Endothelial cell of umbilical vein (primary cell): Measurements from ENCODE around the gene C2orf68. TPM values are rescaled to one million over a fixed set of nuclear protein-coding genes. Genes with fewer than 3 reads are reported as not detected.

Experiments used
- Bru-seq: library from RNA; stranded (reverse); fragments of 400-500 nt; gene quantifications from one replicate; lab custom pipeline; 2021; lab: Mats Ljungman, UMichigan
- BruChase-seq, 2 experiments: library from RNA; stranded (reverse); fragments of 400-500 nt; gene quantifications; one replicate each; lab custom pipeline; 2021; lab: Mats Ljungman, UMichigan
- BruUV-seq: library from RNA; stranded (reverse); fragments of 400-500 nt; replicated peaks from 2 replicates; lab custom pipeline; 2021; lab: Mats Ljungman, UMichigan
- CTCF ChIA-PET: fragments of 300-600, 350-600 bp; sonication (Branson Sonifier 250); formaldehyde crosslinking; loops from one replicate; lab custom pipeline; 2021; ENCODE audit warnings: antibody characterized with exemption, inconsistent platforms; lab: Charles Lee
- POLR2A ChIA-PET: fragments of 300-600, 350-600 bp; sonication (Branson Sonifier 250); formaldehyde crosslinking; loops from one replicate; lab custom pipeline; 2021; ENCODE audit warnings: antibody characterized with exemption, inconsistent platforms; lab: Charles Lee
- DNase-seq: peaks from one replicate; pipeline ENCODE4 v3.0.0-alpha.2; 2011; ENCODE audit warnings: low read depth, low spot score
- FAIRE-seq: peaks from 2 replicates; lab custom pipeline; 2011; peaks lifted over from hg19 to GRCh38; lab: Jason Lieb, UNC
- H2AFZ ChIP-seq: 2 replicates; pipeline ENCODE4 v1.6.0; 2012; ENCODE audit warnings: low read depth, low read length, control low read depth, inconsistent platforms
- H3K27ac ChIP-seq: 2 replicates; pipeline ENCODE4 v1.5.1; 2011; ENCODE audit warnings: low read depth, mild to moderate bottlenecking, control low read depth, low read length, moderate library complexity; ENCODE audit not compliant: insufficient read depth
- H3K27me3 ChIP-seq, 2 experiments: 2 replicates each; pipeline versions ENCODE4 v1.6.0 to v1.6.1; 2011; ENCODE audit warnings: low read length in 2 of 2, mixed read lengths in 1 of 2; ENCODE audit not compliant: control insufficient read depth in 2 of 2, insufficient read depth in 2 of 2
- H3K36me3 ChIP-seq, 2 experiments: 2 replicates in 1 of 2; 3 replicates in 1 of 2; pipeline ENCODE4 v1.5.1; 2011; ENCODE audit warnings: low read length in 2 of 2, mild to moderate bottlenecking in 1 of 2, moderate library complexity in 1 of 2; ENCODE audit not compliant: control insufficient read depth in 2 of 2, insufficient read depth in 2 of 2; ENCODE audit errors: extremely low read depth in 1 of 2
- H3K4me1 ChIP-seq: 3 replicates; pipeline ENCODE4 v1.5.1; 2011; ENCODE audit warnings: mild to moderate bottlenecking, low read length; ENCODE audit not compliant: control insufficient read depth, insufficient read depth; ENCODE audit errors: extremely low read depth
- H3K4me2 ChIP-seq: 2 replicates; pipeline ENCODE4 v1.6.1; 2011; ENCODE audit warnings: low read length, control low read depth, mixed read lengths; ENCODE audit not compliant: insufficient read depth
- H3K4me3 ChIP-seq, 3 experiments: fragments of 200-600 bp in 1 of 3; sonication (generic), shearing (Covaris generic) in 1 of 3; replicated peaks in 1 of 3; 2 replicates each; pipeline ENCODE4 v1.5.1; 2011 to 2016; ENCODE audit warnings: control low read depth in 3 of 3, low read length in 3 of 3, mild to moderate bottlenecking in 2 of 3, inconsistent platforms in 1 of 3, low read depth in 1 of 3, moderate library complexity in 1 of 3; ENCODE audit not compliant: insufficient read depth in 1 of 3
- H3K79me2 ChIP-seq: 2 replicates; pipeline ENCODE4 v1.6.0; 2012; ENCODE audit warnings: low read length, inconsistent platforms; ENCODE audit not compliant: control insufficient read depth, insufficient read depth
- H3K9ac ChIP-seq: replicated peaks from 2 replicates; pipeline ENCODE3; 2011; ENCODE audit warnings: low read length, control low read depth; ENCODE audit not compliant: insufficient read depth; ENCODE audit errors: extremely low read depth
- H3K9me1 ChIP-seq: replicated peaks from 3 replicates; pipeline ENCODE4 v1.6.0; 2011; ENCODE audit warnings: mild to moderate bottlenecking, low read length; ENCODE audit not compliant: control insufficient read depth, insufficient read depth; ENCODE audit errors: extremely low read depth
- H3K9me3 ChIP-seq: replicated peaks from 2 replicates; pipeline ENCODE4 v1.5.1; 2012; ENCODE audit warnings: low read length, inconsistent platforms; ENCODE audit not compliant: control insufficient read depth, insufficient read depth
- H4K20me1 ChIP-seq: replicated peaks from 2 replicates; pipeline ENCODE3; 2011; ENCODE audit warnings: mild to moderate bottlenecking, low read length; ENCODE audit not compliant: control insufficient read depth, insufficient read depth; ENCODE audit errors: extremely low read depth
- MAX ChIP-seq: IDR thresholded peaks from 2 replicates; pipeline ENCODE4 v1.6.1; 2011; ENCODE audit not compliant: insufficient read depth, insufficient read length
- POLR2A ChIP-seq: IDR thresholded peaks from 2 replicates; pipeline ENCODE4 v1.6.1; 2012; ENCODE audit warnings: low read depth, mild to moderate bottlenecking, control low read depth, low read length
- POLR2AphosphoS5 ChIP-seq: IDR thresholded peaks from 2 replicates; pipeline ENCODE4 v1.6.1; 2012; ENCODE audit warnings: low read depth, mild to moderate bottlenecking, control low read depth, low read length, moderate library complexity; ENCODE audit not compliant: insufficient read depth
- dilution Hi-C: fragments of 300-500 bp; cut with MboI; formaldehyde crosslinking; loops from one replicate; pipeline ENCODE4 v1.15.0; 2019; ENCODE audit warnings: low sequenced_read_pairs; ENCODE audit not compliant: extremely low pct_ligation_motif_present
- intact Hi-C: fragments of 100-400 bp; cut with micrococcal nuclease; formaldehyde crosslinking; loops from one replicate; pipeline ENCODE4 v1.10.0; 2022
- long read RNA-seq: library from polyadenylated mRNA; stranded (forward); transcript quantifications from one replicate; pipeline ENCODE4 v2.0.0, GENCODE V29; 2021
- polyA minus RNA-seq, 3 experiments: library from RNA; depleted of rRNA, polyadenylated mRNA; stranded (reverse); fragments of >200 nt; gene quantifications; 1 replicate in 1 of 3; 2 replicates in 2 of 3; pipeline ENCODE4 v1.2.3, GENCODE V29; 2011
- polyA plus RNA-seq, 4 experiments: library from polyadenylated mRNA; depleted of rRNA in 3 of 4; stranded (reverse) in 3 of 4; unstranded in 1 of 4; fragments of >200 nt; gene quantifications; 2 replicates each; pipeline versions ENCODE4 v1.2.1 to v1.2.3, GENCODE V29; 2011 to 2012; ENCODE audit warnings: missing spikeins in 1 of 4
- total RNA-seq: library from RNA; stranded (reverse); gene quantifications from 2 replicates; pipeline ENCODE4 v1.2.3, GENCODE V29; 2021

C2orf68 gene, protein sequence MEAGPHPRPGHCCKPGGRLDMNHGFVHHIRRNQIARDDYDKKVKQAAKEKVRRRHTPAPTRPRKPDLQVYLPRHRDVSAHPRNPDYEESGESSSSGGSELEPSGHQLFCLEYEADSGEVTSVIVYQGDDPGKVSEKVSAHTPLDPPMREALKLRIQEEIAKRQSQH
- 23.0 and 27.4 TPM in 2 replicates for total RNA-seq
- 17.4 and 20.9 TPM in 2 replicates for polyA plus RNA-seq
- polyA plus RNA-seq (2011; cell fraction: cytosol; rRNA removed) = 13.1 TPM in 2 replicates
- 20.0 and 25.4 TPM in 2 replicates for polyA plus RNA-seq (2011; cell fraction: nucleus; rRNA removed)
- 13.4 and 16.3 TPM in 2 replicates for polyA plus RNA-seq (2012)
- polyA minus RNA-seq = 31.9 and 46.7 TPM in 2 replicates
- polyA minus RNA-seq (2011; cell fraction: cytosol; rRNA and poly(A)+ RNA removed) = 27.0 TPM
- polyA minus RNA-seq (2011; cell fraction: nucleus; rRNA and poly(A)+ RNA removed) = 15.5 and 20.8 TPM in 2 replicates
- Bru-seq, nascent RNA = percentile 76 among the genes with signal in this experiment
- BruChase-seq, experiment 1, labeled RNA remaining after a 6-hour chase = percentile 77 among the genes with signal in this experiment
- BruChase-seq, experiment 2, labeled RNA remaining after a 2-hour chase = percentile 73 among the genes with signal in this experiment
- long read RNA-seq, transcript C2orf68-201 (4 exons, 2,837 nt) = major isoform, 5 of 36 reads
- long read RNA-seq, partial matches to known transcripts = 2 of 36 reads
- long read RNA-seq, other reads (novel, unspliced or antisense) = 26 of 36 reads

DNA sequence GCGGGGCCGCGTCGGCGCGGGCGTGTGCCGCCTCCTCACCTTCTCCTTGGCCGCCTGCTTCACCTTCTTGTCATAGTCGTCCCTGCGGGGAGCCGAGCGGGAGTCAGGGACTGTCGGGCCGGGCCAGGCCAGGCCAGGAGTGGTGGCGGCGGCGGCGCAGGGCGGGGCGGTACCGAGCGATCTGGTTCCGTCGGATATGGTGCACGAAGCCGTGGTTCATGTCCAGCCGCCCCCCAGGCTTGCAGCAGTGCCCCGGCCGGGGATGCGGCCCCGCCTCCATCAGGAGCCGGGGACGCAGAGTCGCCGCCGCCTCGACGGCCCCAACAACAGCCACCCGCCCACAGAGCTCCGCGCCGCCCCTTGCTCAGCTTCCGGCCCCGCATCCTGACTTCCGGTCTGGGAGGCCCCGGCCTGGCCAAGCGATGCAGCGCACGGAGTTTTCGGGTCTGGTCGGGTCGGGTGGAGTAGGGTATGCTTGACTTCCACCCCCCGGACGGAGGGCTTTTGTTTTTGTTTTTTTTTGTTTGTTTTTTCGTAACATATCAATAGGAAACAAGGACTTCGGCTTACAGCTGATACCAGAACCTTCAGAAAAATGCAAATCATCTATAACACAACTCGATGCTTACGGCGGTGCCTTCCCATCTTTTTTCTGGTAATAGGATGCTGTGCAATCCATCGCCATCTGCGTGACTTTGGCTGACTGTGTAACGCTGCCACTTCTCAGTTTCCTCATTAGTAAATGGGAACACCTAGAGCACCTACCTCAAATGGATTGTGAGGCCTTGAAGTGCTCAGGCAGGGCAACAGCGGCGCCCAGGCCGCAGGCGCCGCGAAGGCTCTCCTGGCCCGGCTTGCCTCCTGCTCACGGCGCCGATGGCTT lies at the start of gene C2orf68:
Gene C2orf68, minus strand, starts transcription at position 362 of the 883 bp plus-strand sequence. Its CDS starts 82 bp downstream, at position 280.
- ChIA-PET CTCF (interaction anchor here (0.9 to 1.3 kb wide), 7 partner anchors 9 to 220 kb away, joined by 3 to 5 read pairs (median 4); partner anchors contain the start of genes RNF181, SH2D6 and TMEM150A), POLR2A (interaction anchor here (0.6 to 1.4 kb wide), 6 partner anchors 9 to 72 kb away, joined by 3 to 6 read pairs (median 4); partner anchors contain the start of genes GGCX and TMEM150A)
- intact Hi-C loops = loop anchor here (1.0 kb wide), 1 partner anchor 51 kb away; the partner anchor contains the start of gene GGCX
- Histone ChIP-seq H3K79me2 (peaks cover 20% of the 10 kb centered on the region), H3K9ac (peak within 1 kb of the TSS; percentile 76), H3K4me2 (peak within 1 kb of the TSS; percentile 87), H3K9me3 (no peaks in the 10 kb centered on the region), H3K27me3 (no peaks in the 10 kb centered on the region), H3K27ac (peak within 1 kb of the TSS; percentile 61), H3K36me3 (peaks cover 0 to 7% of the 10 kb centered on the region in 2 experiments), H2AFZ (peak within 1 kb of the TSS; percentile 92), H4K20me1 (no peaks in the 10 kb centered on the region), H3K4me1 (peaks cover 14% of the 10 kb centered on the region), H3K4me3 (peak within 1 kb of the TSS; percentile 77 to 98 (median 91)), H3K9me1 (no peaks in the 10 kb centered on the region)
- peak; percentile 79 for DNase-seq
- BruUV-seq = TSS peak; percentile 32
- dilution Hi-C loops = no loop called here
- FAIRE-seq = peak; percentile 79
- TF ChIP-seq MAX (no peak), POLR2AphosphoS5 (peak; percentile 94), POLR2A (peak; percentile 93)
